IMR-90 (cell line): ENCODE results near the gene ARSB. TPM values are rescaled to one million over a fixed set of nuclear protein-coding genes. Genes with fewer than 3 reads are reported as not detected.
A peak's percentile ranks its signal among the peaks of the same experiment; 100 is the strongest.

ENCODE experiments used
- ATAC-seq: fragments of 200-7000 bp; cut with Tn5 transposase; 2 replicates; pipeline ENCODE4 v1.9.1; 2020; ENCODE audit warnings: low read depth, mild to moderate bottlenecking, moderate library complexity
- BruUV-seq: library from RNA; stranded (reverse); fragments of 400-500 nt; replicated peaks from 2 replicates; lab custom pipeline; 2021; lab: Mats Ljungman, UMichigan
- CTCF ChIA-PET: fragments of 300-600 bp; formaldehyde crosslinking; extraction: SDS; loops from one replicate; lab custom pipeline; 2021; ENCODE audit warnings: antibody characterized with exemption; lab: Yijun Ruan, JAX
- POLR2A ChIA-PET: fragments of 300-600 bp; sonication (Branson Sonifier 250); formaldehyde crosslinking; loops from one replicate; lab custom pipeline; 2022; ENCODE audit warnings: antibody characterized with exemption; ENCODE audit not compliant: unreplicated experiment; lab: Charles Lee
- DNase-seq: peaks from one replicate; pipeline ENCODE4 v3.0.0; 2013
- H2AFZ ChIP-seq: replicated peaks from 2 replicates; pipeline ENCODE3; 2013; ENCODE audit warnings: low read length, mild to moderate bottlenecking; ENCODE audit not compliant: poor library complexity
- H2AK5ac ChIP-seq: 2 replicates; pipeline ENCODE4 v1.6.1; 2013; ENCODE audit warnings: low read depth, low read length, inconsistent platforms
- H2AK9ac ChIP-seq: replicated peaks from 2 replicates; pipeline ENCODE3; 2013; ENCODE audit warnings: mild to moderate bottlenecking, low read depth, low read length, moderate library complexity; ENCODE audit not compliant: poor library complexity
- H2BK120ac ChIP-seq: 2 replicates; pipeline ENCODE4 v1.6.1; 2013; ENCODE audit warnings: low read depth, low read length, inconsistent platforms
- H2BK15ac ChIP-seq: 3 replicates; pipeline ENCODE4 v1.6.1; 2013; ENCODE audit warnings: low read depth, low read length, inconsistent platforms
- H2BK20ac ChIP-seq: 2 replicates; pipeline ENCODE4 v1.6.1; 2013; ENCODE audit warnings: low read depth, mild to moderate bottlenecking, inconsistent platforms, low read length, moderate library complexity
- H2BK5ac ChIP-seq: 2 replicates; pipeline ENCODE4 v1.6.1; 2013; ENCODE audit warnings: mild to moderate bottlenecking, low read depth, low read length, inconsistent platforms; ENCODE audit not compliant: poor library complexity, severe bottlenecking
- H3K14ac ChIP-seq: replicated peaks from 2 replicates; pipeline ENCODE4 v1.6.1; 2013; ENCODE audit warnings: low read depth, low read length, inconsistent platforms
- H3K18ac ChIP-seq: 2 replicates; pipeline ENCODE4 v1.6.1; 2013; ENCODE audit warnings: low read depth, low read length, control low read depth
- H3K23ac ChIP-seq: 2 replicates; pipeline ENCODE4 v1.6.1; 2013; ENCODE audit warnings: low read depth, low read length, inconsistent platforms
- H3K27ac ChIP-seq: 2 replicates; pipeline ENCODE4 v1.5.1; 2013; ENCODE audit warnings: mild to moderate bottlenecking, control low read depth, low read length; ENCODE audit not compliant: insufficient read depth
- H3K27me3 ChIP-seq: 2 replicates; pipeline ENCODE4 v1.6.1; 2013; ENCODE audit warnings: low read length; ENCODE audit not compliant: control insufficient read depth, insufficient read depth
- H3K36me3 ChIP-seq: 2 replicates; pipeline ENCODE4 v1.6.1; 2013; ENCODE audit warnings: low read length, mixed read lengths; ENCODE audit not compliant: control insufficient read depth, insufficient read depth
- H3K4ac ChIP-seq: 2 replicates; pipeline ENCODE4 v1.6.1; 2013; ENCODE audit warnings: low read depth, low read length, inconsistent platforms
- H3K4me1 ChIP-seq: 2 replicates; pipeline ENCODE4 v1.6.1; 2013; ENCODE audit warnings: low read length, mixed read lengths; ENCODE audit not compliant: control insufficient read depth, insufficient read depth
- H3K4me2 ChIP-seq: 2 replicates; pipeline ENCODE4 v1.6.1; 2013; ENCODE audit warnings: low read depth, mild to moderate bottlenecking, control low read depth, low read length, moderate library complexity
- H3K4me3 ChIP-seq: 2 replicates; pipeline ENCODE4 v1.5.1; 2013; ENCODE audit warnings: low read depth, mild to moderate bottlenecking, control low read depth, low read length, moderate library complexity; ENCODE audit not compliant: insufficient read depth
- H3K56ac ChIP-seq: 2 replicates; pipeline ENCODE4 v1.6.1; 2013; ENCODE audit warnings: low read length, inconsistent platforms; ENCODE audit not compliant: insufficient read depth; ENCODE audit errors: extremely low read depth
- H3K79me1 ChIP-seq, 2 experiments: 2 replicates each; pipeline ENCODE4 v1.6.1; 2013; ENCODE audit warnings: low read length in 2 of 2, inconsistent platforms in 1 of 2, low read depth in 1 of 2
- H3K9ac ChIP-seq: 2 replicates; pipeline ENCODE4 v1.6.1; 2013; ENCODE audit warnings: low read depth, low read length, control low read depth
- H3K9me1 ChIP-seq: 2 replicates; pipeline ENCODE4 v1.6.1; 2013; ENCODE audit warnings: low read length, inconsistent platforms; ENCODE audit not compliant: insufficient read depth
- H3K9me3 ChIP-seq: 2 replicates; pipeline ENCODE4 v1.6.1; 2013; ENCODE audit warnings: low read length; ENCODE audit not compliant: control insufficient read depth, insufficient read depth
- H4K20me1 ChIP-seq: 2 replicates; pipeline ENCODE4 v1.6.1; 2013; ENCODE audit warnings: low read length, inconsistent platforms; ENCODE audit not compliant: insufficient read depth
- H4K5ac ChIP-seq: 2 replicates; pipeline ENCODE4 v1.6.1; 2013; ENCODE audit warnings: mild to moderate bottlenecking, low read depth, low read length, control low read depth
- H4K8ac ChIP-seq, 2 experiments: 2 replicates each; pipeline ENCODE4 v1.6.1; 2013; ENCODE audit warnings: low read depth in 2 of 2, low read length in 2 of 2, control low read depth in 1 of 2, inconsistent platforms in 1 of 2
- H4K91ac ChIP-seq: 2 replicates; pipeline ENCODE4 v1.6.1; 2013; ENCODE audit warnings: low read depth, low read length, inconsistent platforms; ENCODE audit not compliant: insufficient read depth
- BHLHE40 ChIP-seq: fragments of 150-350 bp; IDR thresholded peaks from 2 replicates; pipeline ENCODE4 v1.6.1; 2016; ENCODE audit warnings: mild to moderate bottlenecking, low read depth, low read length
- CEBPB ChIP-seq: IDR thresholded peaks from 2 replicates; pipeline ENCODE4 v1.6.1; 2012; ENCODE audit warnings: low read depth, low read length, improper control_type of control experiment
- CHD1 ChIP-seq: IDR thresholded peaks from 2 replicates; pipeline ENCODE4 v1.6.1; 2012; ENCODE audit warnings: low read depth, low read length, improper control_type of control experiment
- ELK1 ChIP-seq: fragments of 150-350 bp; IDR thresholded peaks from 2 replicates; pipeline ENCODE4 v1.6.1; 2016; ENCODE audit warnings: low read depth, mild to moderate bottlenecking, low read length, moderate library complexity, borderline replicate concordance
- FOS ChIP-seq: fragments of 150-350 bp; IDR thresholded peaks from 2 replicates; pipeline ENCODE4 v1.6.1; 2016; ENCODE audit warnings: low read depth, low read length
- NFE2L2 ChIP-seq: fragments of 150-350 bp; IDR thresholded peaks from 2 replicates; pipeline ENCODE4 v1.6.1; 2016; ENCODE audit warnings: low read depth, mild to moderate bottlenecking, low read length
- POLR2A ChIP-seq: IDR thresholded peaks from 2 replicates; pipeline ENCODE4 v1.6.1; 2012; ENCODE audit warnings: mild to moderate bottlenecking, low read depth, low read length
- RAD21 ChIP-seq: IDR thresholded peaks from 2 replicates; pipeline ENCODE4 v1.6.1; 2012; ENCODE audit warnings: low read length, improper control_type of control experiment
- RCOR1 ChIP-seq: IDR thresholded peaks from 2 replicates; pipeline ENCODE4 v1.6.1; 2012; ENCODE audit warnings: mild to moderate bottlenecking, low read length, improper control_type of control experiment; ENCODE audit not compliant: insufficient replicate concordance
- RFX5 ChIP-seq: IDR thresholded peaks from 2 replicates; pipeline ENCODE4 v1.8.0; 2012; ENCODE audit warnings: low read depth, mild to moderate bottlenecking, low read length, moderate library complexity
- SMC3 ChIP-seq: fragments of 150-350 bp; IDR thresholded peaks from 2 replicates; pipeline ENCODE4 v1.6.1; 2016; ENCODE audit warnings: low read depth, mild to moderate bottlenecking, antibody characterized with exemption, low read length, moderate library complexity
- USF2 ChIP-seq: fragments of 150-350 bp; IDR thresholded peaks from 2 replicates; pipeline ENCODE4 v1.6.1; 2017; ENCODE audit warnings: mild to moderate bottlenecking, antibody characterized with exemption, low read length, low read depth
- WGBS, 2 experiments: methylation state at CpG; one replicate each; pipeline versions ENCODE4 v1.1.5 to v1.1.7; 2013; ENCODE audit warnings: missing lambda C conversion rate in 2 of 2; ENCODE audit not compliant: insufficient read length in 1 of 2; ENCODE audit errors: extremely low coverage in 2 of 2; 5-methylcytosine and 5-hydroxymethylcytosine counted together
- dilution Hi-C: fragments of 300-500 bp; cut with HindIII; formaldehyde crosslinking; loops from one replicate; pipeline ENCODE4 v1.14.3; 2018; ENCODE audit warnings: low sequenced_read_pairs; ENCODE audit not compliant: unreplicated experiment
- in situ Hi-C: fragments of 300-500 bp; cut with MboI; formaldehyde crosslinking; loops from 3 replicates; pipeline ENCODE4 v1.14.3; 2019; ENCODE audit warnings: low sequenced_read_pairs, inconsistent platforms, mixed read lengths
- intact Hi-C: fragments of 100-400 bp; cut with micrococcal nuclease; formaldehyde crosslinking; loops from 2 replicates; pipeline ENCODE4 v1.10.0; 2022
- polyA plus RNA-seq, 3 experiments: library from polyadenylated mRNA; depleted of rRNA; stranded (reverse); fragments of >200 nt; gene quantifications; 2 replicates each; pipeline ENCODE4 v1.2.3, GENCODE V29; 2012; ENCODE audit warnings: low replicate concordance in 1 of 3
- total RNA-seq: library from RNA; depleted of rRNA; stranded (reverse); fragments of >200 nt; gene quantifications from 2 replicates; pipeline ENCODE4 v1.2.3, GENCODE V29; 2012

The ARSB gene
- total and polyA plus RNA-seq, 2 of the 4 experiments (the other 2 are of a cell fraction) = 16.0 to 16.3 TPM

- CTCF ChIA-PET = no interaction called here
- intact Hi-C loops = no loop called here
Observed at GRCh38 chr5:78765756-78766411, 219.2 kb downstream of the ARSB start.

More at GRCh38 chr5:78765756-78766411, 219.2 kb downstream of the ARSB start:
- H2AFZ ChIP-seq = no peak overlapping the region
- H2BK15ac ChIP-seq = no peak overlapping the region
- no peak overlapping the region for H3K4me3 ChIP-seq
- no peak overlapping the region for H3K4ac ChIP-seq
- in situ Hi-C loops (no loop called here), dilution Hi-C loops (no loop called here)
- H3K27me3 ChIP-seq = peaks cover 43% of the 10 kb centered on the region
- ATAC-seq (no peak), DNase-seq (no peak)
- H3K9me1 ChIP-seq = no peaks in the 10 kb centered on the region
- no peak overlapping the region; the same call in 1 of the 2 replicates for H3K18ac ChIP-seq
- no peaks in the 10 kb centered on the region for H4K20me1 ChIP-seq
- H4K5ac ChIP-seq = no peak overlapping the region; the same call in 1 of the 2 replicates
- H2BK5ac ChIP-seq = no peak overlapping the region
- 0 out of 2 replicates have a peak overlapping the region, but pooled peaks have one; percentile 11 for H2AK5ac ChIP-seq
- H3K36me3 ChIP-seq = no peaks in the 10 kb centered on the region
- no peaks in the 10 kb centered on the region for H3K79me1 ChIP-seq
- TF ChIP-seq RAD21 (no peak), BHLHE40 (no peak), FOS (no peak), USF2 (no peak), CHD1 (no peak), ELK1 (no peak), CEBPB (no peak), SMC3 (no peak), RCOR1 (no peak), POLR2A (no peak), RFX5 (no peak), NFE2L2 (no peak)
- no peak overlapping the region for H2AK9ac ChIP-seq
- H3K23ac ChIP-seq = no peak overlapping the region
- no peak overlapping the region for H2BK20ac ChIP-seq
- no peak overlapping the region for H3K56ac ChIP-seq
- no peak overlapping the region for H4K91ac ChIP-seq
- H3K4me1 ChIP-seq = no peaks in the 10 kb centered on the region; the same call in 1 of the 2 replicates
- H2BK120ac ChIP-seq = no peak overlapping the region
- POLR2A ChIA-PET = no interaction called here
- H3K14ac ChIP-seq = 0 out of 2 replicates have a peak overlapping the region, but pooled peaks have one; percentile 13
- H3K9ac ChIP-seq = no peak overlapping the region
- WGBS, 2 experiments = 43% methylated on average over 2 of the region's 7 CpGs; no CpG with 5 or more reads in 1 of the 2 experiments
- BruUV-seq = no TSS peak
- H4K8ac ChIP-seq = no peak overlapping the region
- H3K4me2 ChIP-seq = no peak overlapping the region
- H3K27ac ChIP-seq = no peak overlapping the region
- H3K9me3 ChIP-seq = no peaks in the 10 kb centered on the region; the same call in 1 of the 2 replicates
